WERI-Rb-1 (cell line): Measurements from ENCODE around the gene TPSB2.

Source experiments
- DNase-seq: peaks from one replicate; pipeline ENCODE4 v3.0.0-alpha.2; 2020
- H3K27ac ChIP-seq: fragments of 250-450 bp; sonication (Bioruptor Pico); 2 replicates; pipeline ENCODE4 v1.5.1; 2020; ENCODE audit warnings: mild to moderate bottlenecking, moderate library complexity
- H3K27me3 ChIP-seq: fragments of 250-450 bp; sonication (Bioruptor Pico); 2 replicates; pipeline ENCODE4 v1.5.1; 2021; ENCODE audit warnings: mild to moderate bottlenecking, low read depth, moderate library complexity; ENCODE audit not compliant: insufficient read depth, severe bottlenecking
- H3K36me3 ChIP-seq: fragments of 250-450 bp; sonication (Bioruptor Pico); 2 replicates; pipeline ENCODE4 v1.5.1; 2020; ENCODE audit warnings: mild to moderate bottlenecking, moderate library complexity
- H3K4me3 ChIP-seq: 2 replicates; pipeline ENCODE4 v1.5.1; 2011; ENCODE audit warnings: low read depth, mild to moderate bottlenecking, control low read depth, low read length
- H3K9me3 ChIP-seq: fragments of 250-450 bp; sonication (Bioruptor Pico); 2 replicates; pipeline ENCODE4 v1.5.1; 2021; ENCODE audit warnings: mild to moderate bottlenecking, moderate library complexity; ENCODE audit not compliant: severe bottlenecking
- TF ChIP-seq, protein P1 (sequence below): IDR thresholded peaks from 2 replicates; pipeline ENCODE4 v1.5.1; 2011; ENCODE audit warnings: low read depth, mild to moderate bottlenecking, control low read depth, inconsistent platforms, low read length

The TPSB2 gene

GRCh38 chr16:1262210-1262845 is 32.3 kb upstream of the TPSB2 start:
- no peak for DNase-seq
- Histone ChIP-seq H3K27ac (no peak overlapping the region), H3K27me3 (no peaks in the 10 kb centered on the region), H3K4me3 (no peak overlapping the region), H3K9me3 (no peaks in the 10 kb centered on the region), H3K36me3 (no peaks in the 10 kb centered on the region)
- TF ChIP-seq, protein P1, sequence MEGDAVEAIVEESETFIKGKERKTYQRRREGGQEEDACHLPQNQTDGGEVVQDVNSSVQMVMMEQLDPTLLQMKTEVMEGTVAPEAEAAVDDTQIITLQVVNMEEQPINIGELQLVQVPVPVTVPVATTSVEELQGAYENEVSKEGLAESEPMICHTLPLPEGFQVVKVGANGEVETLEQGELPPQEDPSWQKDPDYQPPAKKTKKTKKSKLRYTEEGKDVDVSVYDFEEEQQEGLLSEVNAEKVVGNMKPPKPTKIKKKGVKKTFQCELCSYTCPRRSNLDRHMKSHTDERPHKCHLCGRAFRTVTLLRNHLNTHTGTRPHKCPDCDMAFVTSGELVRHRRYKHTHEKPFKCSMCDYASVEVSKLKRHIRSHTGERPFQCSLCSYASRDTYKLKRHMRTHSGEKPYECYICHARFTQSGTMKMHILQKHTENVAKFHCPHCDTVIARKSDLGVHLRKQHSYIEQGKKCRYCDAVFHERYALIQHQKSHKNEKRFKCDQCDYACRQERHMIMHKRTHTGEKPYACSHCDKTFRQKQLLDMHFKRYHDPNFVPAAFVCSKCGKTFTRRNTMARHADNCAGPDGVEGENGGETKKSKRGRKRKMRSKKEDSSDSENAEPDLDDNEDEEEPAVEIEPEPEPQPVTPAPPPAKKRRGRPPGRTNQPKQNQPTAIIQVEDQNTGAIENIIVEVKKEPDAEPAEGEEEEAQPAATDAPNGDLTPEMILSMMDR = no peak

DNA sequence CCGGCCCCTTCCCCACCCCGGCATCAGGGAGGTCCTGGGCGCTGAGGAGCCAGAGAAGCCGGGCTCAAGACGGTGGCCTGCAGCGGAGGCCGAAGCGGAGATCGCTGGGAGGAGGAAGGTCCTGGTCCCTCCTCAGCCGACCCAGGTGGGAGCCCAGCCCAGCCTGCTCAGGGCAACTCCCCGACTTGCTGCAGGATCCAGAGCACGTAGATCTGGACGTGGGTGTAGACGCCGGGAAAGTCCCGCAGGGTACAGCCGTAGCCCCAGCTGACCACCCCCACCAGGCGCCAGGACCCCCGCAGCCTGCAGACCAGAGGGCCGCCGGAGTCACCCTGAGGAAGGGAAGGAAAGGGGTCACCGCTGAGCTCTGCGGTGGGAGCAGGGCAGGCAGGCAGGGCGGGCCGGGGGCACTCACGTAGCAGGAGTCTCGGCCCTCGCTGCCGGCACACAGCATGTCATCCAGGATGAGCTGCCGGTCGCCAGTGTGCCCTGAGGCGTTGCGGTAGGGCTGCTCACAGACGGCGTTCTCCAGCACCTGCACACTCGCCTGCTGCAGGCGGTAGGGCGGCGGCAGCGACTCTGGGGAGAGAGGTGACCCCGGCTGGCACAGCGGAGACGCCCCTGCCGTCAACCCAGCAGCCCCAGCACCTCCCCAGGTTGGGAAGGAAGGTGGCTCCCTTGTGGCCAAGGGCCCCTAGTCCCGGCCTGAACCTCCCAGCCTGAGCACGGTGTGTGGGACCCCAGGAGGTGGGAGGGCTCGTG is 31.3 kb upstream of the TPSB2 start:
- DNase-seq = no peak
- TF ChIP-seq, protein P1 = no peak
- Histone ChIP-seq H3K9me3 (no peaks in the 10 kb centered on the region), H3K36me3 (no peaks in the 10 kb centered on the region), H3K4me3 (no peak overlapping the region), H3K27ac (no peak overlapping the region), H3K27me3 (no peaks in the 10 kb centered on the region)

DNA sequence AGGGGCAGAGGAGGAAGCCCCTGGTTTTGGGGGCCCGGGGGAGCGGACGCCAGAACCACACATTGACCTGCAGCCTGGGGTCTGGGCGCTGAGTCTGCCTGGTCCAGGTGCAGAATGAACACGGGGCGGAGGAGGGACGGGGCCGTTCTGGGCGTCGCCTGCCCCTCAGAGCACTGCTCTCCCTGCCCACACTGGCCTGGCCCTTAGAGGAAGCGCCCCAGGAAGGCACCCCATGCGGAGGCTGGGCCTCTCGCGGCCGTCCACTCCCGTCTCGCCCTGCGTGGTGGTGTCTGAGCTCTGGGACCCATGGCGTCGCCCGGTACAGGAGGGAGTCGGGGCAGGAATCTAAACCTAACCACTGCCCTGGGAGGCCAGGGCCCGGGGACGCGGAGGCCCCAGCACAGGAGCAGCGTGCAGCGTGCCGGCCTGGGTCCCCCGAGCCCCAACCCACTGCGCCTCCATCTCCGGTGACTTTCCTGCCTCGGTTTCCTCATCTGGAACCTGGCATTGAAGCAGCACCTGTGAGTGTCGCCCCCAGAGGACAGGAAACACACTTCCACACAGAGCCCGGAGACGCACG is 30.2 kb upstream of the TPSB2 start:
- H3K4me3 ChIP-seq = no peak overlapping the region
- H3K27ac ChIP-seq = no peak overlapping the region
- no peaks in the 10 kb centered on the region for H3K27me3 ChIP-seq
- DNase-seq = no peak
- H3K36me3 ChIP-seq = no peaks in the 10 kb centered on the region
- TF ChIP-seq, protein P1 = no peak
- H3K9me3 ChIP-seq = no peaks in the 10 kb centered on the region

DNA sequence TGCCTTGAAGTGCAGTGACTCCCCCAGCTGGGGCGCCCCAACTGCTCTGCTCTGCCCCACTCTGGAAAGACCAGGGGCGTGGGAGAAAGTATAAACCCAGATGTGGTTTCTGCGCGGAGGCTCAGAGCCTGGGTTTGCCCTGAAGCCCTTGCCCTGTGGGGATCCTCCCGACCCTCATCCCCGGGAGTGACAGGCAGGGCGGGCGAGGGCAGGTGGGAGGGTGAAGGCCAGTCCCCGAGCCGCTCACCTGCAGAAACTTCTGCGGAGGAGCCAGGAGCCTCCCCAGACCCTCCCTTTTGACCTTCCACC is 29.7 kb upstream of the TPSB2 start:
- no peak for DNase-seq
- TF ChIP-seq, protein P1 = no peak
- H3K27me3 ChIP-seq = no peaks in the 10 kb centered on the region
- H3K4me3 ChIP-seq = no peak overlapping the region
- H3K27ac ChIP-seq = no peak overlapping the region
- no peaks in the 10 kb centered on the region for H3K36me3 ChIP-seq
- no peaks in the 10 kb centered on the region for H3K9me3 ChIP-seq

DNA sequence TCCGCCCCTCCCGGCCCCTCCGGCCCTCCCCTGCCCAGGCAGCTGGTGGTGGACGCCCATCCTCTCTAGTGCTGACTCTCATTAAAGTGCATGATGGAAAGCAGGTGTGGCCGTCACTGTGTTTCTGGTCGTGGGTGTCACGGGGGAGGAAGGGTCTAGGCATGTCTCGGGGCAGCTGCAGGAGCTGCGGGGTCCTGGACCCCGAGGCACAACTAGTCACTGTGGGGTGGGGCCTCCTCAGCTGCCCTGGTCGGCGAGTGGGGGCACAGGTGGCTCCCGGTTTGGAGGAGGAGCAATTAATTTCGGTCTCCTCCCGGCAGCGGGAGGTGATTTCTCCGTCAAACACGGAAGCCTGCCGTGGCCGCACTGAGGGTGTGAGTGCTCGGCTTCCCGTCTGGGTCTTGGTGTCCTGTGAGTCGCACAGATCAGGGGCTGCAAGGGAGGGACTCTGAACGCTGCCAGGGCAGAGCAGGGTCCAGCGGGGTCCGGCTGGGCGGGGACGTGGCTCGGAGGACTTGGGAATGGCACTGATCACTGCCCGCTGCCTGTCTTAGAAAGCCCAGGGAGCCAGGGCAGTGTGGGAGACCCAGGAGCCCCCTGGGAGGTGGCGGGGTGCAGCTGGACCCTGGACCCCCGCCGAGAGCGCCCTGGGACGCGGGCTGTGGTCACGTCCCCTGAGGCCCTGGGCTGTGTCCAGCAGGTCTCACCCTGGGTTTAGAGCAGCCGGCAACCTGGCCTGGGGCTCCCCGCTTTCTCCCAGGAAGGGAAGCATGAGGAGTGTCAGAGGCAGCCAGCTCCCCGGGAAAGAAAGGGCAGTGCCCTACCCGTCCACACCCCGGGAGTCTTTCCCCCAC is 29.1 kb upstream of the TPSB2 start:
- Histone ChIP-seq H3K4me3 (no peak overlapping the region), H3K9me3 (no peaks in the 10 kb centered on the region), H3K36me3 (no peaks in the 10 kb centered on the region), H3K27me3 (no peaks in the 10 kb centered on the region), H3K27ac (no peak overlapping the region)
- DNase-seq = no peak
- TF ChIP-seq, protein P1 = no peak
